K562 (cell line): ENCODE measurements around the gene TERB2. TPM values are rescaled to one million over a fixed set of nuclear protein-coding genes. Genes with fewer than 3 reads are reported as not detected.

ENCODE experiments used
- ATAC-seq: fragments of 200-7000 bp; cut with Tn5 transposase; 3 replicates; pipeline ENCODE4 v1.9.1; 2020; ENCODE audit warnings: moderate library complexity
- BruUV-seq: library from RNA; stranded (reverse); fragments of 400-500 nt; replicated peaks from 2 replicates; lab custom pipeline; 2021; lab: Mats Ljungman, UMichigan
- CTCF ChIA-PET: fragments of 300-600 bp; formaldehyde crosslinking; extraction: SDS; loops from one replicate; lab custom pipeline; 2021; ENCODE audit warnings: low intra/inter-chr PET ratio; lab: Yijun Ruan, JAX
- POLR2A ChIA-PET: fragments of 300-600, 350-650 bp; sonication (Branson Sonifier 250); formaldehyde crosslinking; extraction: SDS; loops from one replicate; lab custom pipeline; 2021; ENCODE audit warnings: antibody characterized with exemption, inconsistent platforms; lab: Yijun Ruan, JAX
- DNase-seq, 4 experiments: peaks; one replicate each; pipeline versions ENCODE4 v3.0.0 to v3.0.0-alpha.2; 2011 to 2018; ENCODE audit warnings: low spot score in 3 of 4, mixed read lengths in 3 of 4; ENCODE audit errors: extremely low read depth in 1 of 4
- FAIRE-seq: peaks from 2 replicates; lab custom pipeline; 2011; peaks lifted over from hg19 to GRCh38; lab: Jason Lieb, UNC
- H2AFZ ChIP-seq: 2 replicates; pipeline ENCODE4 v1.6.0; 2011; ENCODE audit warnings: low read depth, low read length, control low read depth, inconsistent platforms
- H3K27ac ChIP-seq: fragments of 200-600 bp; 3 replicates; pipeline ENCODE4 v1.8.0; 2011; ENCODE audit warnings: low read depth, mild to moderate bottlenecking, control low read depth, inconsistent platforms, low read length, moderate library complexity, mixed read lengths; ENCODE audit errors: extremely low read depth
- H3K27me3 ChIP-seq, 2 experiments: fragments of 300-600 bp in 1 of 2; 2 replicates in 1 of 2; 3 replicates in 1 of 2; pipeline versions ENCODE4 v1.6.0 to v1.8.0; 2011; ENCODE audit warnings: inconsistent platforms in 2 of 2, low read length in 2 of 2, mild to moderate bottlenecking in 1 of 2, mixed read lengths in 1 of 2, moderate library complexity in 1 of 2; ENCODE audit not compliant: control insufficient read depth in 2 of 2, insufficient read depth in 2 of 2
- H3K36me3 ChIP-seq: fragments of 300-600 bp; 3 replicates; pipeline ENCODE4 v1.8.0; 2011; ENCODE audit warnings: mild to moderate bottlenecking, low read length, inconsistent platforms; ENCODE audit not compliant: control insufficient read depth, insufficient read depth
- H3K4me1 ChIP-seq, 2 experiments: fragments of 200-600 bp in 1 of 2; replicated peaks in 1 of 2; 2 replicates in 1 of 2; 3 replicates in 1 of 2; pipeline versions ENCODE4 v1.5.1 to v1.8.0; 2011; ENCODE audit warnings: inconsistent platforms in 2 of 2, low read length in 2 of 2, mild to moderate bottlenecking in 1 of 2, mixed read lengths in 1 of 2, moderate library complexity in 1 of 2; ENCODE audit not compliant: control insufficient read depth in 2 of 2, insufficient read depth in 2 of 2
- H3K4me2 ChIP-seq: 2 replicates; pipeline ENCODE4 v1.6.1; 2011; ENCODE audit warnings: low read length, control low read depth, inconsistent platforms, mixed read lengths; ENCODE audit not compliant: insufficient read depth
- H3K4me3 ChIP-seq: fragments of 200-600 bp; sonication (generic), shearing (Covaris generic); 2 replicates; pipeline ENCODE4 v1.5.1; 2016; ENCODE audit warnings: control low read depth, inconsistent platforms
- H3K79me2 ChIP-seq: fragments of 200-600 bp; 3 replicates; pipeline ENCODE4 v1.8.0; 2011; ENCODE audit warnings: low read length, inconsistent platforms; ENCODE audit not compliant: control insufficient read depth, insufficient read depth
- H3K9ac ChIP-seq, 2 experiments: 2 replicates each; pipeline versions ENCODE4 v1.6.0 to v1.6.1; 2011; ENCODE audit warnings: low read depth in 2 of 2, low read length in 2 of 2, control low read depth in 1 of 2, inconsistent platforms in 1 of 2, mild to moderate bottlenecking in 1 of 2, mixed read lengths in 1 of 2; ENCODE audit not compliant: insufficient read depth in 1 of 2
- H3K9me1 ChIP-seq: one replicate; pipeline ENCODE4 v1.6.0; 2011; ENCODE audit warnings: inconsistent platforms, mild to moderate bottlenecking, low read length, moderate library complexity; ENCODE audit not compliant: control insufficient read depth, insufficient read depth
- H3K9me3 ChIP-seq: replicated peaks from 2 replicates; pipeline ENCODE4 v1.5.1; 2011; ENCODE audit warnings: low read depth, low read length, inconsistent platforms; ENCODE audit not compliant: control insufficient read depth, insufficient read depth
- H4K20me1 ChIP-seq: replicated peaks from 2 replicates; pipeline ENCODE4 v1.6.1; 2011; ENCODE audit warnings: low read length, inconsistent platforms, mixed read lengths; ENCODE audit not compliant: control insufficient read depth, insufficient read depth
- ELK1 ChIP-seq: sonication (generic); formaldehyde crosslinking; IDR thresholded peaks from 2 replicates; pipeline ENCODE4 v1.8.1; 2022; ENCODE audit warnings: missing genetic modification reagents
- GTF2E2 ChIP-seq: fragments of 200-800 bp; sonication (Bioruptor generic); IDR thresholded peaks from 2 replicates; pipeline ENCODE4 v1.6.1; 2016; ENCODE audit warnings: missing genetic modification characterization, missing compliant biosample characterization
- HDAC2 ChIP-seq: fragments of 450-650 bp; IDR thresholded peaks from 2 replicates; pipeline ENCODE4 v1.6.1; 2016; ENCODE audit warnings: mild to moderate bottlenecking
- HMGXB4 ChIP-seq: sonication (generic); formaldehyde crosslinking; IDR thresholded peaks from 2 replicates; pipeline ENCODE4 v1.8.1; 2023; ENCODE audit warnings: mild to moderate bottlenecking, missing genetic modification reagents
- KLF1 ChIP-seq: fragments of 450-650 bp; IDR thresholded peaks from 2 replicates; pipeline ENCODE4 v1.6.1; 2016; ENCODE audit warnings: missing genetic modification characterization, missing compliant biosample characterization
- MBD1 ChIP-seq: fragments of 250-450 bp; sonication (Bioruptor Pico); IDR thresholded peaks from 2 replicates; pipeline ENCODE4 v1.8.0; 2022; ENCODE audit warnings: inconsistent platforms
- MCM5 ChIP-seq: fragments of 450-650 bp; IDR thresholded peaks from 2 replicates; pipeline ENCODE4 v1.6.1; 2016; ENCODE audit warnings: low read depth
- MYC ChIP-seq, 2 experiments: fragments of 250-450 bp in 1 of 2; sonication (Bioruptor Pico) in 1 of 2; IDR thresholded peaks; 2 replicates each; pipeline versions ENCODE4 v1.5.1 to v1.6.1; 2012 to 2021; ENCODE audit warnings: low read depth in 2 of 2, borderline replicate concordance in 1 of 2, improper control_type of control experiment in 1 of 2, low read length in 1 of 2, mild to moderate bottlenecking in 1 of 2, moderate library complexity in 1 of 2
- NFE2 ChIP-seq: IDR thresholded peaks from 2 replicates; pipeline ENCODE4 v1.6.1; 2014; ENCODE audit warnings: antibody characterized with exemption, low read depth
- NONO ChIP-seq, 2 experiments: fragments of 200-400 bp in 1 of 2; fragments of 450-650 bp in 1 of 2; formaldehyde crosslinking in 1 of 2; IDR thresholded peaks; 2 replicates each; pipeline ENCODE4 v1.6.1; 2017; ENCODE audit warnings: low read depth in 2 of 2, mild to moderate bottlenecking in 2 of 2, moderate library complexity in 2 of 2, low read length in 1 of 2
- SP2 ChIP-seq: IDR thresholded peaks from 2 replicates; pipeline ENCODE4 v1.6.1; 2011; ENCODE audit warnings: mild to moderate bottlenecking, low read depth, low read length, moderate library complexity; ENCODE audit not compliant: poor library complexity, severe bottlenecking; ENCODE audit errors: extremely low read depth
- STAT5B ChIP-seq: fragments of 250-450 bp; sonication (Bioruptor Pico); IDR thresholded peaks from 2 replicates; pipeline ENCODE4 v1.8.0; 2021; ENCODE audit warnings: mild to moderate bottlenecking, inconsistent platforms
- WGBS: fragments of 100-300 bp; shearing (Covaris generic); methylation state at CpG from one replicate; pipeline ENCODE4 v1.1.6; 2016; ENCODE audit warnings: low coverage, mixed read lengths; ENCODE audit not compliant: insufficient coverage; ENCODE audit errors: missing lambda C conversion rate; 5-methylcytosine and 5-hydroxymethylcytosine counted together
- in situ Hi-C: fragments of 300-500 bp; cut with MboI; formaldehyde crosslinking; loops from 4 replicates; pipeline ENCODE4 v1.15.0; 2018; ENCODE audit warnings: inconsistent platforms, mixed read lengths
- intact Hi-C: fragments of 100-400 bp; cut with micrococcal nuclease; formaldehyde crosslinking; loops from 2 replicates; pipeline ENCODE4 v1.14.2; 2022
- polyA plus RNA-seq, 8 experiments: library from polyadenylated mRNA; depleted of rRNA in 4 of 8; stranded (reverse) in 5 of 8; unstranded in 3 of 8; fragments of >200 nt; fragmentation: Nextera tagmentation in 2 of 8; fragmentation: Illumina TruSeq in 1 of 8; extraction: Ambion mirVana in 2 of 8; extraction: Trizol in 1 of 8; gene quantifications; 2 replicates each; pipeline versions ENCODE4 v1.2.1 to v1.2.3, GENCODE V29; 2011 to 2014; ENCODE audit warnings: inconsistent platforms in 1 of 8, missing spikeins in 1 of 8
- total RNA-seq, 7 experiments: library from RNA; depleted of rRNA in 6 of 7; stranded (reverse); fragments of >200 nt in 6 of 7; fragmentation: Illumina TruSeq in 2 of 7; extraction: Trizol in 2 of 7; gene quantifications; 2 replicates each; pipeline versions ENCODE4 v1.2.1 to v1.2.3, GENCODE V29; 2011 to 2021; ENCODE audit warnings: low replicate concordance in 1 of 7
- TF ChIP-seq, protein P1 (sequence below): fragments of 450-650 bp; IDR thresholded peaks from 2 replicates; pipeline ENCODE4 v1.6.1; 2017; ENCODE audit warnings: antibody characterized with exemption, mild to moderate bottlenecking

The TERB2 gene
- total and polyA plus RNA-seq, 9 of the 15 experiments (the other 6 are each of a cell fraction or from before 2014, with no cell fraction given), result not detected

DNA sequence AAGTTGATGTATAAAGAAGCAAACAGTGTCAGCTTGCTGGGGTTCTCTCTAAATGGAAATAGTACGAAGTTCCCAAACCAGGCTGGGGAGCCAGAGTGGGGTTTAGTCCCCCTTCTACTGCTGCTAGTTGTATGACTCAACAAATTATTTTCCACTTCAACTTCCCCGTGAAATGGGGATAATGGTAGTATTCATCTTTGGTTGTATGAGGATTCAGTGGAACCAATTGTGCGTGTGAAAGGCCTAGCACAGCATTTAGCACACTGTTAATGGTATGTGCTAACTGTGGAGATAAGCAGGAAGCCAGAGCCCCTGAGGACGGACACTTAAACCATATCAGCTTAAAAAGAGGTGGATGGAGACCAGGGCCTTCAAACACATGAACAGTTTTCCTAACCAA lies 70.7 kb downstream of the TERB2 start:
- peak overlapping the region; percentile 47 for H3K4me2 ChIP-seq
- in situ Hi-C loops, result loop anchor here (5.0 kb wide), 1 partner anchor 55 kb away; no protein-coding TSS in a partner anchor
- FAIRE-seq, result peak; percentile 40
- TF ChIP-seq MCM5 (no peak), HDAC2 (no peak), ELK1 (CRISPR knock-in tag) (no peak), NFE2 (peak; percentile 63), STAT5B (CRISPR knock-in tag) (no peak), MYC (IDR thresholded peaks at IDR 0.05; ENCODE audit: low read depth, low read length) (no peak), MYC (CRISPR knock-in tag; IDR thresholded peaks at IDR 0.05; ENCODE audit: borderline replicate concordance, low read depth) (no peak), GTF2E2 (tag) (no peak), SP2 (no peak), HMGXB4 (CRISPR knock-in tag) (no peak), NONO (IDR thresholded peaks at IDR 0.05; ENCODE audit: low read depth in 2 of 2, low read length in 1 of 2) (no peak), MBD1 (no peak), KLF1 (tag) (no peak)
- TF ChIP-seq, protein P1, sequence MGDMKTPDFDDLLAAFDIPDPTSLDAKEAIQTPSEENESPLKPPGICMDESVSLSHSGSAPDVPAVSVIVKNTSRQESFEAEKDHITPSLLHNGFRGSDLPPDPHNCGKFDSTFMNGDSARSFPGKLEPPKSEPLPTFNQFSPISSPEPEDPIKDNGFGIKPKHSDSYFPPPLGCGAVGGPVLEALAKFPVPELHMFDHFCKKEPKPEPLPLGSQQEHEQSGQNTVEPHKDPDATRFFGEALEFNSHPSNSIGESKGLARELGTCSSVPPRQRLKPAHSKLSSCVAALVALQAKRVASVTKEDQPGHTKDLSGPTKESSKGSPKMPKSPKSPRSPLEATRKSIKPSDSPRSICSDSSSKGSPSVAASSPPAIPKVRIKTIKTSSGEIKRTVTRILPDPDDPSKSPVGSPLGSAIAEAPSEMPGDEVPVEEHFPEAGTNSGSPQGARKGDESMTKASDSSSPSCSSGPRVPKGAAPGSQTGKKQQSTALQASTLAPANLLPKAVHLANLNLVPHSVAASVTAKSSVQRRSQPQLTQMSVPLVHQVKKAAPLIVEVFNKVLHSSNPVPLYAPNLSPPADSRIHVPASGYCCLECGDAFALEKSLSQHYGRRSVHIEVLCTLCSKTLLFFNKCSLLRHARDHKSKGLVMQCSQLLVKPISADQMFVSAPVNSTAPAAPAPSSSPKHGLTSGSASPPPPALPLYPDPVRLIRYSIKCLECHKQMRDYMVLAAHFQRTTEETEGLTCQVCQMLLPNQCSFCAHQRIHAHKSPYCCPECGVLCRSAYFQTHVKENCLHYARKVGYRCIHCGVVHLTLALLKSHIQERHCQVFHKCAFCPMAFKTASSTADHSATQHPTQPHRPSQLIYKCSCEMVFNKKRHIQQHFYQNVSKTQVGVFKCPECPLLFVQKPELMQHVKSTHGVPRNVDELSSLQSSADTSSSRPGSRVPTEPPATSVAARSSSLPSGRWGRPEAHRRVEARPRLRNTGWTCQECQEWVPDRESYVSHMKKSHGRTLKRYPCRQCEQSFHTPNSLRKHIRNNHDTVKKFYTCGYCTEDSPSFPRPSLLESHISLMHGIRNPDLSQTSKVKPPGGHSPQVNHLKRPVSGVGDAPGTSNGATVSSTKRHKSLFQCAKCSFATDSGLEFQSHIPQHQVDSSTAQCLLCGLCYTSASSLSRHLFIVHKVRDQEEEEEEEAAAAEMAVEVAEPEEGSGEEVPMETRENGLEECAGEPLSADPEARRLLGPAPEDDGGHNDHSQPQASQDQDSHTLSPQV, result 0 out of 2 replicates have a peak, but pooled peaks have one; percentile 10

More for the DNA sequence above, 70.7 kb downstream of the TERB2 start:
- H3K27ac ChIP-seq, result peak overlapping the region; percentile 33
- H3K9me1 ChIP-seq, result no peaks in the 10 kb centered on the region
- ChIA-PET POLR2A (no interaction called here), CTCF (no interaction called here)
- intact Hi-C loops, result loop anchor here (5.0 kb wide), 1 partner anchor 35 kb away; no protein-coding TSS in a partner anchor
- peak in 2 of 4 experiments; percentile 41 to 55 for DNase-seq
- peaks cover 19 to 36% of the 10 kb centered on the region in 2 experiments; a peak in 4 of 5 replicates for H3K4me1 ChIP-seq
- peak overlapping the region in 1 of 2 experiments; percentile 24; a peak in 1 of 4 replicates for H3K9ac ChIP-seq
- H3K36me3 ChIP-seq, result peaks cover 22% of the 10 kb centered on the region
- no peaks in the 10 kb centered on the region for H3K27me3 ChIP-seq
- peaks cover 39% of the 10 kb centered on the region for H3K79me2 ChIP-seq
- H3K9me3 ChIP-seq, result peaks cover 5% of the 10 kb centered on the region
- no peak overlapping the region for H3K4me3 ChIP-seq
- 19% methylated on average over 4 of the region's 4 CpGs for WGBS
- BruUV-seq, result no TSS peak
- H2AFZ ChIP-seq, result peak overlapping the region; percentile 4; the same call in 1 of the 2 replicates
- no peaks in the 10 kb centered on the region for H4K20me1 ChIP-seq
- peak; percentile 10; the same call in 1 of the 3 replicates for ATAC-seq
